Stimulated activated CD4-positive, alpha-beta T cell treated with anti-CD3 and anti-CD28 coated beads, Interleukin-12 subunit alpha, Interleukin-12 subunit beta, amount 100 ng/mL, for 48 hours (primary cell): ENCODE measurements around the gene HSPA4L.

ENCODE experiments used
- DNase-seq, 3 donors: peaks; one replicate each; pipeline ENCODE4 v3.0.0-alpha.2; 2020; ENCODE audit warnings: low read depth in 2 of 3, low spot score in 1 of 3

HSPA4L gene

DNA sequence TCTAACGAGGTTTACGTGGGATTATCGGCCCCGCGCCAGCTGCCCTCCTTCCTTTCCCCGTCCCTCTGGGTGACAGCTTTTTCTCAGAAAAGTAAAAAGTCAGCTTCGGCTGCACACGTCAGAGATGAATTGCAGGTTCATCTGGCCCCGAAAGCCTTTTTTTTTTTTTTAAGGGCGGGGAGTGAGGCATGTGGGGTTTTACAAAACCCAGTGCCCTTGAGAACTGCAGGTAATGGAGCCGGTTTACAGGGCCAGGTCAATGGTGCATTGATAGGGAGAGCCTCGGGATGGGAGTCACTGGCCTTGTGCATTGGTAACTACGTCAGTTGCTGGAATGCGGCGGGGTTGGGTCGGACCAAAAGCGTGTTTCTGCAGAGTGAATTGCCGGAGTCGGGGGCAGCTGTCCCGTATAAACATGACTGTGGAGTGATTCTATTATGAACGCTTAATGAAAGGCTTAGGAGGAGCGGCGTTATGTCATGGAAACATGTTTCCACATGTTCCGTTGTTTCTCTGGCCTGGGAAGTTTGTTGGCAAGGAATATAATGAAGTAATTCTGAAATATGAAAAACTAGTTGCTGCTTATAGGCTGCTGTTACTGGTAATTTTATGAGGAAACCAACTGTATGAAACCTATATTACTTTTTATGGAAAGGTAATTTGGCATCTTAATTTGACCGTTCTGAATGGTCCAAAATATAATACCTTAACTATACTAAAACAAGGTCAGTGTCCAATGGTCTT, 1.1 kb downstream of the HSPA4L start:
- DNase-seq = peak in 1 of 3 donors; percentile 45

DNA sequence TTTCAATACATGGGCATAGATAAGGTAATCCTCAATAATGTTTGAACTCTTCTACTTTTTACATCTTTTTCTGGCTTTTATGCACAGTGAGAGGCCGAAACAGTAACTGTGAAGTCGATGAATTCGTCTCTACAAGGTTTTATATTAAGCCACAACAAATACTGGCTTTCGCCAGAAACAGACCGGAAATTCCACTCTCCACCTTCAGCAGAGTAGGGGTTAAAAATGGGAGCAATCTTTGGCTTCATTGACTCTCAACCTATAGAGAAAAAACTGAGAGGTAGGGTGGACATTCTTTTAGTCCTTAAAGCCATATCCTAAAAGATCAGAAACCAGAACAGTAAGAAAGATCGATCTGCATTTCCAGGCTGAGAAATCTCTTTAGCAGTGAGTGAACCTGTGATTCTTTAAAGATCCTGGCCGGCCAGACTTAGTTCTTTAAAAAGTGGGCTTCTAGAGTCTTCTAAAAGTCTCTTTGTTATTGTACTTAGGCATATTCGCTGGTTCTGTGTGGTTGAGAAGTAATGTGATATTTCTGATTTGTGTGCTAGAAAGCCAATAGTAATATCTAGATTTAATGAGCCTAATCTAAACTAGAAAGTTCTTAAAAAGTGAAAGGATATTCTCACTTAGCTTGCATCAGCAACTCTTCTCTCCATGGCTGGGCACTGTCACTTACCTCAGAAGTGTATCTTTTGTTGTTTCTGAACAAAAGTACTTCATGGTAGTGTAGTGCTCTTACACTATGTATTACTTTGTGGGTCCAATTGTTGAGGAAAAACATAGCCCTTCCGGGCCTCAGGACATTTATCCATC, 2.0 kb downstream of the HSPA4L start:
- no peak for DNase-seq

DNA sequence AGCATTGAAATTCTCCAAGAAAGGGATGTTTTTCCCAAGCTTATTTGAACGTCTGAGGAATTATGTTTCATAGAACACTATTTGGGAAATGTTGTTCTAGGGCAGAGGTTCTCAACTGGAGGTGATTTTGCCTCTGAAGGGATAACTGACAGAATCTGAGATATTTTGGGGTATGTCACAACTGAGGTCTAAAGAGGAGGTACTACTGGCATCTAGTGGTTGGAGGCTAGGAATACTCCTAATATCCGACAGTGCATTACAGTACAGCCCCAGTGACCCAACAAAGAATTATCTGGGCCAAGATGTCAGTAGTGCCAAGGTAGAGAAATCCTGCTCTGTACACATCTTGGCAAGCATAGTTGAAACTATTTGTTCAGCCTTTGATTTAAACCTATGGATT, 6.4 kb downstream of the HSPA4L start:
- no peak for DNase-seq

- DNase-seq = no peak
Measured at GRCh38 chr4:127791391-127791790, 9.3 kb downstream of the HSPA4L start.

GRCh38 chr4:127793528-127793927, 11.4 kb downstream of the HSPA4L start:
- no peak for DNase-seq

DNA sequence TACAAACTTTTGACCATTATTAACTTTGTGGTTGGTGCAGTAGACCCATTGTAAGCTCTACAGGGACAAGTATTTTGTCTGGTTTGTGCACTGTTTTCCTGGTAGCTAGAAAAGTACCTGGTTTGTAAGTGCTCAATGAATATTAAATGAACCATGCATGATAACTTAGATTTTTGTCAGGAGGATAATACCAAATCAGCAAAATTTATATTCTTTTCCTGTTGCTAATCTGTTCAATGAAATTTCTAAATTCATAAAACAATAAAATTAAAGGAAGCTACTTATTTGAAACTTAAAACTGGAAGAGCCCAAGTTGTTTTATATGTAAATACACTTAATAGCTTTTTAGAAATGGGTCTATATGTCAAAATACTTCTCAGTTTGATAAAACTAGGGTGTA, 17.6 kb downstream of the HSPA4L start:
- no peak for DNase-seq

- no peak for DNase-seq
Measured at GRCh38 chr4:127809173-127809800, 27.2 kb downstream of the HSPA4L start.

GRCh38 chr4:127810551-127810950, 28.4 kb downstream of the HSPA4L start:
- no peak for DNase-seq

DNA sequence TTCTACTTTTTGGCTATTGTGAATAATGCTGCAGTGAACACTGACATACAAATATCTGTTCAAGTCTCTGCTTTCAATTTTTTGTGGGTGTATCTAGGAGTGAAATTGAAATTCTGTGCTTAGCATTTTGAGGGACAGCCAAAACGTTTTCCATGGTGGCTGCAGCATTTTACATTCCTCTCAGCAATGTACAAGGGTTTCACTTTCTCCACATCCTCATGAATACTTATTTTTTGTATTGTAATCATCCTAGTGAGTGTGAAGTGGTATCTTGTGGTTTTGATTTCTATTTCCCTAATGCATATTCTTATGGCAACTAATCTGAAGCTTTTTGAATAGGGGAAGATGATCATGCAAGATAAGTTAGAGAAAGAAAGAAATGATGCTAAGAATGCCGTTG, 40.3 kb downstream of the HSPA4L start:
- no peak for DNase-seq

GRCh38 chr4:127828121-127828520, 46.0 kb downstream of the HSPA4L start:
- no peak for DNase-seq

GRCh38 chr4:127829014-127829413, 46.9 kb downstream of the HSPA4L start:
- no peak for DNase-seq

DNA sequence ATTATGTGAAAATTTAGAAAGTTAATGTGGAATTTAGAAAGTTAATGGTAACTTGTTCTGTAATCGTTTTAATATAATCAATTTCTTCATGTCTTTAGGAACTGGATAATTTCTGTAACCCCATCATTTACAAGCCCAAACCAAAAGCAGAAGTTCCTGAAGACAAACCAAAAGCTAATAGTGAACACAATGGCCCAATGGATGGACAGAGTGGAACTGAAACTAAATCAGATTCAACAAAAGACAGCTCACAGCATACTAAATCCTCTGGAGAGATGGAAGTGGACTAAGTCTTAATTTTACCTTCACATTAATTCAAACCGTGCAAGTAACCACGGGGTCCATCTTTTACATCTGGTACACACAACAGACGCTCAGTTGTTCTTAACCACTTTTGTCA, 50.5 kb downstream of the HSPA4L start:
- DNase-seq = no peak

- no peak for DNase-seq
Measured at GRCh38 chr4:127843704-127844600, 61.8 kb downstream of the HSPA4L start.

DNA sequence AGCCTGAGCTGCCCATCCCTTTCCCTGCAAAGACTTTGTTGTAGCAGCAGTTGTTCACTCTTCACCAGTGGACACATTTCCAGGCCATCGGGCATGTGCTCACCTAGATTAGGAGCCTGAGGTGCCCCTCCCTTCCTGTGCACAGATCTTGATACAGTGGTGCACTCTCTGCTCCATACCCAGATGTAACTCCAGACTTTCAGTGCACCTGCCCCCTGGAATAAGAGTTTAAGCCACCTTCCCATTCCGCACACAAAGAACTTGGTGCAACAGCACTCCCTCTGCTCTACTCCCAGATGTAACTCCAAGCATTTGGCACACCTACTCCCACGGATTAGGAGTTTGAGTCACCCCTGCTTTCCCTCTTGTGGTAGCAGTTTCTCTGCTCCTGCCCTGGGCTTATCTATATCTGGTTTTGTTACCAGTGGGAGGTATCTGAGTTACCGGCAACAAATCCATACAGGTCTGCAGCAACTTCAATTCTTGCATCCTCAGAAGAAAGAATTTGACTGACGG, 62.5 kb downstream of the HSPA4L start:
- no peak for DNase-seq

- DNase-seq = no peak
Measured at GRCh38 chr4:127846061-127846460, 63.9 kb downstream of the HSPA4L start.

DNA sequence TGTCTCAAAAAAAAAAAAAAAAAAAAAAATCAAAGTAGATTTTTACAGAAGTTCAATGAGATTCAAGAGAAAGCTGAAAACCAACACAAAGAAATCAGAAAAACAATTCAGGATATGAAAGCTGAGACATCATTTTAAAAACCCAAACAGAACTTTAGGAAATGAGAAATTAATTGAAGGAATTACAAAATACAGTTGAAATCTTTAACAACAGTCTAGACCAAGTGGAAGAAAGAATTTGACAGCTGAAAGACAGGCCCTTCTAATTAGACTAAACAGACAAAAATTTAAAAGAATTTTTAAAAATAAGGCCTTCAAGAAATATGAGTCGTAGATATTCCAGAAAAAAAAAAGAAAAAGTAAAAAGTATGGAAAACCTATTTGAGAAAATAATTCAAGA, 64.6 kb downstream of the HSPA4L start:
- no peak for DNase-seq

DNA sequence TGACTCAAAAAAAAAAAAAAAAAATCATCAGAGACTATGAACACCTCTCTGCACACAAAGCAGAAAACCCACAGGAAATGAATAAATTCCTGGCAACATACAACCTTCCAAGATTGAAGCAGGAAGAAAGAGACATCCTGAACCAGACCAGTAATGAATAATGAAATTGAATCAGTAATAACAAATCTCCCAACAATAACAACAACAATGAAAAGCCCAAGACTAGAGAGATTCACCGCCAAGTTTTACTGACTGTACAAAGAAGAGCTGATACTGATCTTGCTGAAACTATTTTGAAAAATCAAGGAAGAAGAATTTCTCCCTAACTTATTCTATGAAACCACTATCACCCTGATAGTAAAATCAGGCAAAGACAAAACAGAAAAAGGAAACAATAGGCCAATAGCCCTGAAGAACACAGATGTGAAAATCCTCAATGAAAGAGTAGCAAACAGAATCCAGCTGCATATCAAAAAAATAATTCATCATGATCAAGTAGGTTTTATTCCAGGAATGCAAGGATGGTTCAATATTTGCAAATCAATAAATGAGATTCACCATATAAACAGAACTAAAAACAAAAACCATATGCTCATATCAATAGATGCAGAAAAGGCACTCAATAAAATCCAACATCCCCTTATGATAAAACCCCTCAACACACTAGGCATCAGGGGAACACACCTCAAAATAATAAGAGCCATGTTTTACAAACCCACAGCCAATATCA, 67.5 kb downstream of the HSPA4L start:
- no peak for DNase-seq

- no peak for DNase-seq
Measured at GRCh38 chr4:127852661-127853060, 70.5 kb downstream of the HSPA4L start.

GRCh38 chr4:127856196-127856812, 74.2 kb downstream of the HSPA4L start:
- DNase-seq = no peak
